Mucosa of rectum (tissue), 2 donors: ENCODE measurements around the gene RBM38.
A peak's percentile ranks its signal among the peaks of the same experiment; 100 is the strongest.

Experiments used
- H3K27ac ChIP-seq, 2 donors: one replicate each; pipeline ENCODE4 v1.7.0; 2013; ENCODE audit warnings: inconsistent platforms in 2 of 2, low read depth in 2 of 2, low read length in 2 of 2
- H3K27me3 ChIP-seq, 2 donors: one replicate each; pipeline ENCODE4 v1.7.0; 2013; ENCODE audit warnings: low read length in 2 of 2; ENCODE audit not compliant: control insufficient read depth in 2 of 2, insufficient read depth in 2 of 2
- H3K36me3 ChIP-seq, 2 donors: one replicate each; pipeline ENCODE4 v1.7.0; 2013; ENCODE audit warnings: low read length in 2 of 2; ENCODE audit not compliant: control insufficient read depth in 2 of 2, insufficient read depth in 2 of 2
- H3K4me1 ChIP-seq, 2 donors: one replicate each; pipeline ENCODE4 v1.7.0; 2013; ENCODE audit warnings: low read length in 2 of 2, mild to moderate bottlenecking in 1 of 2; ENCODE audit not compliant: control insufficient read depth in 2 of 2, insufficient read depth in 2 of 2
- H3K4me3 ChIP-seq, 2 donors: one replicate each; pipeline ENCODE4 v1.7.0; 2013; ENCODE audit warnings: low read length in 2 of 2
- H3K9ac ChIP-seq, 2 donors: one replicate each; pipeline ENCODE4 v1.7.0; 2013; ENCODE audit warnings: low read length in 2 of 2, low read depth in 1 of 2, mild to moderate bottlenecking in 1 of 2
- H3K9me3 ChIP-seq, 2 donors: one replicate each; pipeline ENCODE4 v1.7.0; 2013; ENCODE audit warnings: low read length in 2 of 2; ENCODE audit not compliant: control insufficient read depth in 2 of 2
- donor health status: healthy.
- donor health status: Normal muscosa, but diverticular disease.

Gene RBM38

GRCh38 chr20:57382516-57382915, 8.7 kb upstream of the RBM38 start:
- H3K27ac ChIP-seq = no peak overlapping the region
- H3K4me3 ChIP-seq = no peak overlapping the region
- no peaks in the 10 kb centered on the region for H3K27me3 ChIP-seq
- no peak overlapping the region for H3K9ac ChIP-seq
- H3K4me1 ChIP-seq = peaks cover 22 to 24% of the 10 kb centered on the region in 2 donors
- H3K36me3 ChIP-seq = peaks cover under 1 to 12% of the 10 kb centered on the region in 2 donors
- H3K9me3 ChIP-seq = no peaks in the 10 kb centered on the region

- Histone ChIP-seq H3K27me3 (no peaks in the 10 kb centered on the region), H3K9ac (peak overlapping the region in 1 of 2 donors; percentile 47), H3K36me3 (peaks cover 0 to 3% of the 10 kb centered on the region in 2 donors), H3K4me1 (peaks cover 22 to 24% of the 10 kb centered on the region in 2 donors), H3K27ac (peak overlapping the region; percentile 67 to 70), H3K9me3 (no peaks in the 10 kb centered on the region), H3K4me3 (peak overlapping the region in 1 of 2 donors; percentile 3)
These were observed 7.5 kb upstream of the RBM38 start for GRCh38 chr20:57383447-57384347.

- Histone ChIP-seq H3K27me3 (no peaks in the 10 kb centered on the region), H3K9me3 (no peaks in the 10 kb centered on the region), H3K36me3 (peaks cover 0 to 3% of the 10 kb centered on the region in 2 donors), H3K27ac (peak overlapping the region; percentile 39 to 67), H3K9ac (peak overlapping the region in 1 of 2 donors; percentile 47), H3K4me3 (peak overlapping the region in 1 of 2 donors; percentile 3), H3K4me1 (peaks cover 24 to 28% of the 10 kb centered on the region in 2 donors)
These were observed 6.7 kb upstream of the RBM38 start for GRCh38 chr20:57384486-57384885.

GRCh38 chr20:57384953-57385761, 6.0 kb upstream of the RBM38 start:
- H3K4me3 ChIP-seq = no peak overlapping the region
- H3K4me1 ChIP-seq = peaks cover 31 to 35% of the 10 kb centered on the region in 2 donors
- no peak overlapping the region for H3K9ac ChIP-seq
- peak overlapping the region in 1 of 2 donors; percentile 67 for H3K27ac ChIP-seq
- H3K9me3 ChIP-seq = no peaks in the 10 kb centered on the region
- no peaks in the 10 kb centered on the region for H3K27me3 ChIP-seq
- H3K36me3 ChIP-seq = peaks cover 0 to 3% of the 10 kb centered on the region in 2 donors

- H3K9me3 ChIP-seq = no peaks in the 10 kb centered on the region
- H3K27me3 ChIP-seq = no peaks in the 10 kb centered on the region
- no peak overlapping the region for H3K27ac ChIP-seq
- H3K9ac ChIP-seq = no peak overlapping the region
- H3K4me3 ChIP-seq = no peak overlapping the region
- H3K36me3 ChIP-seq = no peaks in the 10 kb centered on the region
- H3K4me1 ChIP-seq = peaks cover 35 to 41% of the 10 kb centered on the region in 2 donors
These were observed 5.3 kb upstream of the RBM38 start for GRCh38 chr20:57385940-57386339.

- H3K27ac ChIP-seq = no peak overlapping the region
- H3K4me3 ChIP-seq = no peak overlapping the region
- H3K36me3 ChIP-seq = no peaks in the 10 kb centered on the region
- H3K9ac ChIP-seq = no peak overlapping the region
- H3K4me1 ChIP-seq = peaks cover 36 to 41% of the 10 kb centered on the region in 2 donors
- H3K27me3 ChIP-seq = no peaks in the 10 kb centered on the region
- no peaks in the 10 kb centered on the region for H3K9me3 ChIP-seq
These were observed 4.4 kb upstream of the RBM38 start for GRCh38 chr20:57386762-57387161.

- Histone ChIP-seq H3K27me3 (no peaks in the 10 kb centered on the region), H3K4me3 (no peak overlapping the region), H3K27ac (no peak overlapping the region), H3K36me3 (no peaks in the 10 kb centered on the region), H3K9me3 (no peaks in the 10 kb centered on the region), H3K4me1 (peaks cover 41% of the 10 kb centered on the region in 2 donors), H3K9ac (no peak overlapping the region)
These were observed 3.7 kb upstream of the RBM38 start for GRCh38 chr20:57387463-57387862.

- H3K9me3 ChIP-seq = no peaks in the 10 kb centered on the region
- no peaks in the 10 kb centered on the region for H3K36me3 ChIP-seq
- no peak overlapping the region for H3K9ac ChIP-seq
- H3K4me3 ChIP-seq = no peak overlapping the region
- no peaks in the 10 kb centered on the region for H3K27me3 ChIP-seq
- H3K27ac ChIP-seq = no peak overlapping the region
- H3K4me1 ChIP-seq = peaks cover 42 to 45% of the 10 kb centered on the region in 2 donors
These were observed 3.2 kb upstream of the RBM38 start for GRCh38 chr20:57387945-57388371.

GRCh38 chr20:57388953-57389694, 2.1 kb upstream of the RBM38 start:
- peak overlapping the region; percentile 55 to 65 for H3K27ac ChIP-seq
- no peaks in the 10 kb centered on the region for H3K27me3 ChIP-seq
- peak overlapping the region; percentile 40 to 69 for H3K4me3 ChIP-seq
- H3K4me1 ChIP-seq = peaks cover 49 to 51% of the 10 kb centered on the region in 2 donors
- peaks cover 0 to 7% of the 10 kb centered on the region in 2 donors for H3K36me3 ChIP-seq
- H3K9ac ChIP-seq = peak overlapping the region; percentile 69 to 70
- no peaks in the 10 kb centered on the region for H3K9me3 ChIP-seq
